Brain microvascular endothelial cell (primary cell): ENCODE results near the gene NUPR2.
"Not testable (repeated sequence)": the region's sequence is repeated elsewhere in the genome, so short reads cannot be mapped to it uniquely, and the experiment has no call there.

ENCODE experiments used
- DNase-seq: peaks from one replicate; pipeline ENCODE4 v3.0.0-alpha.2; 2020
- H3K27ac ChIP-seq: fragments of 250-450 bp; sonication (Bioruptor Pico); 2 replicates; pipeline ENCODE4 v1.5.1; 2020; ENCODE audit warnings: mild to moderate bottlenecking, moderate library complexity
- H3K27me3 ChIP-seq: fragments of 250-450 bp; sonication (Bioruptor Pico); replicated peaks from 2 replicates; pipeline ENCODE4 v1.5.1; 2020; ENCODE audit warnings: mild to moderate bottlenecking
- H3K36me3 ChIP-seq: fragments of 250-450 bp; sonication (Bioruptor Pico); replicated peaks from 2 replicates; pipeline ENCODE4 v1.5.1; 2020; ENCODE audit warnings: mild to moderate bottlenecking
- H3K4me3 ChIP-seq: 2 replicates; pipeline ENCODE4 v1.5.1; 2011; ENCODE audit warnings: low read depth, mild to moderate bottlenecking, control low read depth, low read length, moderate library complexity
- CTCF ChIP-seq: IDR thresholded peaks from 2 replicates; pipeline ENCODE4 v1.5.1; 2011; ENCODE audit warnings: low read depth, mild to moderate bottlenecking, moderate library complexity, low read length, control low read depth, inconsistent platforms; ENCODE audit errors: missing control alignments
- in situ Hi-C: cut with HindIII; loops from 2 replicates; pipeline ENCODE4 v1.10.0; 2017; ENCODE audit warnings: low sequenced_read_pairs, low pct_ligation_motif_present

Gene NUPR2

GRCh38 chr7:56099653-56100052 is 16.6 kb downstream of the NUPR2 start:
- no peak overlapping the region for H3K27ac ChIP-seq
- no peak overlapping the region for H3K4me3 ChIP-seq
- DNase-seq: no peak
- no peak for TF ChIP-seq CTCF
- peaks cover 41% of the 10 kb centered on the region for H3K36me3 ChIP-seq
- in situ Hi-C loops: no loop called here
- H3K27me3 ChIP-seq: no peaks in the 10 kb centered on the region

- H3K4me3 ChIP-seq, H3K27me3 ChIP-seq, in situ Hi-C loops, DNase-seq, H3K27ac ChIP-seq: not testable (repeated sequence)
- H3K36me3 ChIP-seq: peaks cover 33% of the 10 kb centered on the region
Observed at GRCh38 chr7:56098187-56099008, 17.8 kb downstream of the NUPR2 start.

GRCh38 chr7:56097700-56098099 is 18.5 kb downstream of the NUPR2 start:
- H3K27ac ChIP-seq: no peak overlapping the region
- no peak for TF ChIP-seq CTCF
- no peaks in the 10 kb centered on the region for H3K27me3 ChIP-seq
- peak; percentile 54 for DNase-seq
- in situ Hi-C loops: no loop called here
- H3K36me3 ChIP-seq: peaks cover 26% of the 10 kb centered on the region
- no peak overlapping the region for H3K4me3 ChIP-seq

- no peak within 1 kb of the TSS for H3K4me3 ChIP-seq
- in situ Hi-C loops: no loop called here
- H3K36me3 ChIP-seq: no peaks in the 10 kb centered on the region
- no peak within 1 kb of the TSS for H3K27ac ChIP-seq
- TF ChIP-seq CTCF: peak; percentile 66
- DNase-seq: peak; percentile 74
- no peaks in the 10 kb centered on the region for H3K27me3 ChIP-seq
Observed at GRCh38 chr7:56092789-56093531, 23.3 kb downstream of the NUPR2 start, which contains the start of gene PHKG1. TSS of gene PHKG1 (minus strand) at chr7:56092952. CDS start at chr7:56088941, 4,011 bp downstream.

GRCh38 chr7:56092388-56092787 is 23.8 kb downstream of the NUPR2 start:
- H3K4me3 ChIP-seq, in situ Hi-C loops, DNase-seq, H3K27me3 ChIP-seq, H3K27ac ChIP-seq, H3K36me3 ChIP-seq: not testable (repeated sequence)

- no peaks in the 10 kb centered on the region for H3K36me3 ChIP-seq
- no peak overlapping the region for H3K27ac ChIP-seq
- no peak for TF ChIP-seq CTCF
- in situ Hi-C loops: no loop called here
- H3K27me3 ChIP-seq: no peaks in the 10 kb centered on the region
- no peak overlapping the region for H3K4me3 ChIP-seq
- DNase-seq: no peak
Observed at GRCh38 chr7:56091591-56091990, 24.6 kb downstream of the NUPR2 start.
